GM19455 (cell line): ENCODE data around the gene CEBPZ.
"Not testable (repeated sequence)": the region's sequence is repeated elsewhere in the genome, so short reads cannot be mapped to it uniquely, and the experiment has no call there.

ENCODE experiments used
- ATAC-seq: cut with Tn5 transposase; IDR thresholded peaks from one replicate; pipeline ENCODE4 v1.9.1; 2021; ENCODE audit not compliant: unreplicated experiment

Gene CEBPZ

GRCh38 chr2:37231241-37232130, at the start of gene CEBPZ, which contains the start of gene NDUFAF7:
CEBPZ (minus strand) TSS chr2:37231596; CDS start chr2:37231567, 29 bp downstream.
NDUFAF7 (plus strand) TSS chr2:37231658; CDS start chr2:37231706, 48 bp downstream.
- ATAC-seq, result peak; percentile 96

GRCh38 chr2:37276291-37276690, 44.9 kb upstream of the CEBPZ start:
- no peak for ATAC-seq

GRCh38 chr2:37274359-37274965, 43.1 kb upstream of the CEBPZ start:
- ATAC-seq, result no peak

GRCh38 chr2:37271376-37272067, 40.1 kb upstream of the CEBPZ start:
- ATAC-seq, result no peak

- no peak for ATAC-seq
Observed at GRCh38 chr2:37268111-37268510, 36.7 kb upstream of the CEBPZ start.

- no peak for ATAC-seq
Observed at GRCh38 chr2:37267685-37268084, 36.3 kb upstream of the CEBPZ start.

- no peak for ATAC-seq
Observed at GRCh38 chr2:37263839-37264238, 32.4 kb upstream of the CEBPZ start.

- no peak for ATAC-seq
Observed at GRCh38 chr2:37262522-37262921, 31.1 kb upstream of the CEBPZ start.

GRCh38 chr2:37250869-37251740, 19.7 kb upstream of the CEBPZ start:
- ATAC-seq, result no peak

GRCh38 chr2:37246205-37246604, 14.8 kb upstream of the CEBPZ start:
- no peak for ATAC-seq

GRCh38 chr2:37244755-37245154, 13.4 kb upstream of the CEBPZ start:
- ATAC-seq, result no peak

GRCh38 chr2:37244017-37244416, 12.6 kb upstream of the CEBPZ start:
- peak; percentile 96 for ATAC-seq

- no peak for ATAC-seq
Observed at GRCh38 chr2:37243435-37243834, 12.0 kb upstream of the CEBPZ start.

- ATAC-seq, result no peak
Observed at GRCh38 chr2:37232131-37232933, 936 bp upstream of the CEBPZ start.

GRCh38 chr2:37230581-37230980, 815 bp downstream of the CEBPZ start:
- no peak for ATAC-seq

GRCh38 chr2:37228788-37229187, 2.6 kb downstream of the CEBPZ start:
- ATAC-seq, result no peak

- no peak for ATAC-seq
Observed at GRCh38 chr2:37226863-37227262, 4.5 kb downstream of the CEBPZ start.

GRCh38 chr2:37225129-37225528, 6.3 kb downstream of the CEBPZ start:
- not testable (repeated sequence) for ATAC-seq

- ATAC-seq, result no peak
Observed at GRCh38 chr2:37224063-37224462, 7.3 kb downstream of the CEBPZ start.

- no peak for ATAC-seq
Observed at GRCh38 chr2:37223131-37223530, 8.3 kb downstream of the CEBPZ start.
